GM18519 (cell line): Measurements from ENCODE around the gene IL1RAPL1.

Source experiments
- ATAC-seq: cut with Tn5 transposase; IDR thresholded peaks from one replicate; pipeline ENCODE4 v1.9.1; 2021; ENCODE audit warnings: mild to moderate bottlenecking, moderate library complexity; ENCODE audit not compliant: unreplicated experiment, low FRiP score

The IL1RAPL1 gene

GRCh38 chrX:28625223-28625622 is 38.0 kb downstream of the IL1RAPL1 start:
- no peak for ATAC-seq

- ATAC-seq, result no peak
Measured at GRCh38 chrX:28626515-28626914, 39.3 kb downstream of the IL1RAPL1 start.

- no peak for ATAC-seq
Measured at GRCh38 chrX:28628120-28628519, 40.9 kb downstream of the IL1RAPL1 start.

- no peak for ATAC-seq
Measured at GRCh38 chrX:28638775-28639174, 51.5 kb downstream of the IL1RAPL1 start.

- no peak for ATAC-seq
Measured at GRCh38 chrX:28639451-28639850, 52.2 kb downstream of the IL1RAPL1 start.

- no peak for ATAC-seq
Measured at GRCh38 chrX:28649541-28649940, 62.3 kb downstream of the IL1RAPL1 start.

- ATAC-seq, result no peak
Measured at GRCh38 chrX:28651186-28651585, 63.9 kb downstream of the IL1RAPL1 start.

GRCh38 chrX:28659269-28659668 is 72.0 kb downstream of the IL1RAPL1 start:
- ATAC-seq, result no peak

- ATAC-seq, result no peak
Measured at GRCh38 chrX:28665778-28666177, 78.5 kb downstream of the IL1RAPL1 start.

GRCh38 chrX:28668303-28668702 is 81.1 kb downstream of the IL1RAPL1 start:
- ATAC-seq, result no peak

- ATAC-seq, result no peak
Measured at GRCh38 chrX:28668957-28669356, 81.7 kb downstream of the IL1RAPL1 start.

- ATAC-seq, result no peak
Measured at GRCh38 chrX:28670074-28670473, 82.8 kb downstream of the IL1RAPL1 start.

GRCh38 chrX:28675173-28675572 is 87.9 kb downstream of the IL1RAPL1 start:
- no peak for ATAC-seq

- no peak for ATAC-seq
Measured at GRCh38 chrX:28693101-28693500, 105.9 kb downstream of the IL1RAPL1 start.

GRCh38 chrX:28697732-28698131 is 110.5 kb downstream of the IL1RAPL1 start:
- no peak for ATAC-seq

- ATAC-seq, result no peak
Measured at GRCh38 chrX:28701222-28701621, 114.0 kb downstream of the IL1RAPL1 start.

- ATAC-seq, result no peak
Measured at GRCh38 chrX:28706964-28707363, 119.7 kb downstream of the IL1RAPL1 start.

GRCh38 chrX:28709421-28709820 is 122.2 kb downstream of the IL1RAPL1 start:
- ATAC-seq, result no peak

GRCh38 chrX:28717864-28718263 is 130.6 kb downstream of the IL1RAPL1 start:
- no peak for ATAC-seq

GRCh38 chrX:28718450-28718849 is 131.2 kb downstream of the IL1RAPL1 start:
- ATAC-seq, result no peak

GRCh38 chrX:28719620-28720019 is 132.4 kb downstream of the IL1RAPL1 start:
- ATAC-seq, result no peak

- ATAC-seq, result no peak
Measured at GRCh38 chrX:28752330-28752729, 165.1 kb downstream of the IL1RAPL1 start.

- no peak for ATAC-seq
Measured at GRCh38 chrX:28756175-28756574, 168.9 kb downstream of the IL1RAPL1 start.
